Raji (cell line): ENCODE data around the gene CGB5.
"Not testable (repeated sequence)": the region's sequence is repeated elsewhere in the genome, so short reads cannot be mapped to it uniquely, and the experiment has no call there.

Experiments used
- POLR2A ChIP-seq: IDR thresholded peaks from 2 replicates; pipeline ENCODE4 v1.6.1; 2011; ENCODE audit warnings: low read depth, low read length, control low read depth; ENCODE audit not compliant: insufficient read depth

CGB5 gene

GRCh38 chr19:49043548-49043947, at the start of gene CGB5:
Gene CGB5, plus strand, starts transcription at chr19:49043848. Its CDS starts 362 bp downstream, at chr19:49044210.
- TF ChIP-seq POLR2A, result not testable (repeated sequence)

- no peak for TF ChIP-seq POLR2A
Observed at GRCh38 chr19:48994035-48994386, 49.6 kb upstream of the CGB5 start.

GRCh38 chr19:48997972-48998371, 45.7 kb upstream of the CGB5 start:
- TF ChIP-seq POLR2A, result no peak

- no peak for TF ChIP-seq POLR2A
Observed at GRCh38 chr19:48999481-49000325, 43.9 kb upstream of the CGB5 start.

GRCh38 chr19:49004133-49004532, 39.5 kb upstream of the CGB5 start:
- no peak for TF ChIP-seq POLR2A

GRCh38 chr19:49004964-49005614, 38.6 kb upstream of the CGB5 start:
- TF ChIP-seq POLR2A, result no peak

- no peak for TF ChIP-seq POLR2A
Observed at GRCh38 chr19:49006905-49007304, 36.7 kb upstream of the CGB5 start.

- TF ChIP-seq POLR2A, result no peak
Observed at GRCh38 chr19:49009828-49010227, 33.8 kb upstream of the CGB5 start.

GRCh38 chr19:49010453-49010852, 33.2 kb upstream of the CGB5 start:
- TF ChIP-seq POLR2A, result no peak

- no peak for TF ChIP-seq POLR2A
Observed at GRCh38 chr19:49011194-49011593, 32.5 kb upstream of the CGB5 start.

GRCh38 chr19:49014123-49014869, 29.4 kb upstream of the CGB5 start:
- TF ChIP-seq POLR2A, result no peak

GRCh38 chr19:49014870-49015255, 28.8 kb upstream of the CGB5 start:
- TF ChIP-seq POLR2A, result no peak

GRCh38 chr19:49016067-49016839, 27.4 kb upstream of the CGB5 start:
- no peak for TF ChIP-seq POLR2A

- no peak for TF ChIP-seq POLR2A
Observed at GRCh38 chr19:49017041-49017665, 26.5 kb upstream of the CGB5 start, which contains the start of gene LHB. Gene LHB, minus strand, starts transcription at chr19:49017091. Its CDS starts 10 bp downstream, at chr19:49017081.
